Measurements from ENCODE around the gene SLCO2B1.

Gene SLCO2B1

GRCh38 chr11:75197512-75198277 lies 46.8 kb downstream of the SLCO2B1 start:
- no peak for TF ChIP-seq CTCF (IDR thresholded peaks at IDR 0.05; ENCODE audit: borderline replicate concordance, insufficient read depth, low read depth, low read length)
- H3K4me3 ChIP-seq (ENCODE audit: low read depth, low read length): no peak overlapping the region

GRCh38 chr11:75198278-75198973 lies 47.5 kb downstream of the SLCO2B1 start:
- no peak overlapping the region for H3K4me3 ChIP-seq (ENCODE audit: low read depth, low read length)
- TF ChIP-seq CTCF (IDR thresholded peaks at IDR 0.05; ENCODE audit: borderline replicate concordance, insufficient read depth, low read depth, low read length): no peak

GRCh38 chr11:75199412-75199955 lies 48.6 kb downstream of the SLCO2B1 start:
- TF ChIP-seq CTCF (IDR thresholded peaks at IDR 0.05; ENCODE audit: borderline replicate concordance, insufficient read depth, low read depth, low read length): no peak
- no peak overlapping the region for H3K4me3 ChIP-seq (ENCODE audit: low read depth, low read length)

GRCh38 chr11:75200051-75200450 lies 49.1 kb downstream of the SLCO2B1 start:
- no peak for TF ChIP-seq CTCF (IDR thresholded peaks at IDR 0.05; ENCODE audit: borderline replicate concordance, insufficient read depth, low read depth, low read length)
- no peak overlapping the region for H3K4me3 ChIP-seq (ENCODE audit: low read depth, low read length)

GRCh38 chr11:75200531-75200930 lies 49.6 kb downstream of the SLCO2B1 start:
- no peak for TF ChIP-seq CTCF (IDR thresholded peaks at IDR 0.05; ENCODE audit: borderline replicate concordance, insufficient read depth, low read depth, low read length)

GRCh38 chr11:75201771-75202170 lies 50.9 kb downstream of the SLCO2B1 start:
- TF ChIP-seq CTCF (IDR thresholded peaks at IDR 0.05; ENCODE audit: borderline replicate concordance, insufficient read depth, low read depth, low read length): no peak
- H3K4me3 ChIP-seq (ENCODE audit: low read depth, low read length): no peak overlapping the region

More at GRCh38 chr11:75200531-75200930, 49.6 kb downstream of the SLCO2B1 start:
- H3K4me3 ChIP-seq (ENCODE audit: low read depth, low read length): no peak overlapping the region

All from GM12875 (cell line).